ENCODE results near the gene CLPTM1.

DNA sequence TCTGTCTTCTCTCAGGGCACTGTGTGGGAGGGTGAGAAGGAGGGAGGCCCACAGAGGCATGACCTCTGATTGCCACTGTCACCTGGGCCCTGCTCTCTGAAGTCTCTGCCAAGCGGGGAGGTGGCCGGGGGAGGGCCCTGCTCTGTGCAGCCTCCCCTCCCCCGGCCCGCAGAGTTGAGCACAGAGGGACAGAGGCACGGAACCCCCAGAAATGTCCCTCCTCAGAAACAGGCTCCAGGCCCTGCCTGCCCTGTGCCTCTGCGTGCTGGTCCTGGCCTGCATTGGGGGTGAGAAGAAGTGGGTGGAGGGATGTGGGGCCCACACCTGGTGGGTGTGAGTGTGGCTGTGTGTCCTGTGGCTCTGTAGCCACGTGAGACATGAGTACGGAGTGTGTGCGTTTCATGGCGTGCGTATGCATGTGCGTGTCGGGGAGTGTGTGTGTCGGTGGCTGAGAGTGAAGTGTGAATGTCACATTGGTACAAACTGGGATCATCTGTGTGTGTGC is 13.1 kb upstream of the CLPTM1 start, which contains the start of gene APOC4:
- no peak for TF ChIP-seq CTCF (IDR thresholded peaks at IDR 0.05)
- no peak for TF ChIP-seq ZFX (IDR thresholded peaks at IDR 0.05; ENCODE audit: borderline replicate concordance)
